Upper lobe of left lung (tissue), 6 donors: ENCODE measurements around the gene CSF1. TPM values are rescaled to one million over a fixed set of nuclear protein-coding genes. Genes with fewer than 3 reads are reported as not detected.

ENCODE experiments used
- ATAC-seq, 2 donors: fragments of 200-7000 bp; cut with Tn5 transposase; one replicate each; pipeline ENCODE4 v1.9.1; 2022; ENCODE audit warnings: mild to moderate bottlenecking in 2 of 2, moderate library complexity in 2 of 2; ENCODE audit not compliant: low FRiP score in 2 of 2
- DNase-seq, 2 donors: peaks; one replicate each; pipeline ENCODE4 v3.0.0-alpha.2; 2019 to 2020
- H3K27ac ChIP-seq, 4 donors: fragments of 200-600 bp; sonication (generic); one replicate each; pipeline ENCODE4 v1.5.1; 2016 to 2019
- H3K27me3 ChIP-seq, 4 donors: fragments of 200-600 bp; sonication (generic); one replicate each; pipeline ENCODE4 v1.5.1; 2017 to 2019
- H3K36me3 ChIP-seq, 4 donors: fragments of 200-600 bp; sonication (generic); one replicate each; pipeline ENCODE4 v1.5.1; 2016 to 2019
- H3K4me1 ChIP-seq, 4 donors: fragments of 200-600 bp; sonication (generic); one replicate each; pipeline ENCODE4 v1.5.1; 2018 to 2019
- H3K4me3 ChIP-seq, 4 donors: fragments of 200-600 bp; sonication (generic); one replicate each; pipeline ENCODE4 v1.5.1; 2017 to 2019; ENCODE audit warnings: mild to moderate bottlenecking in 2 of 4, moderate library complexity in 1 of 4
- H3K9me3 ChIP-seq, 4 donors: fragments of 200-600 bp; sonication (generic); one replicate each; pipeline ENCODE4 v1.5.1; 2018 to 2019
- EP300 ChIP-seq, 4 donors: sonication (generic); formaldehyde crosslinking; IDR thresholded peaks; one replicate each; pipeline ENCODE4 v1.5.1; 2017; ENCODE audit warnings: antibody characterized with exemption in 4 of 4, control low read depth in 2 of 4
- POLR2A ChIP-seq, 4 donors: fragments of 450-650 bp; IDR thresholded peaks; one replicate each; pipeline ENCODE4 v1.5.1; 2016 to 2017; ENCODE audit warnings: antibody characterized with exemption in 4 of 4, mild to moderate bottlenecking in 2 of 4
- POLR2AphosphoS5 ChIP-seq, 2 donors: sonication (generic); formaldehyde crosslinking; IDR thresholded peaks; one replicate each; pipeline ENCODE4 v1.5.1; 2017; ENCODE audit warnings: antibody characterized with exemption in 2 of 2
- WGBS, 2 donors: methylation state at CpG; one replicate each; pipeline ENCODE4 v1.1.5; 2017 to 2018; 5-methylcytosine and 5-hydroxymethylcytosine counted together
- total RNA-seq, 6 donors: library from RNA; depleted of rRNA in 4 of 6; stranded (reverse); fragments of >200 nt in 4 of 6; gene quantifications; one replicate each; pipeline versions ENCODE4 v1.1.0 to v1.2.1, GENCODE V29; 2016 to 2021
- TF ChIP-seq, protein P1 (sequence below), 6 experiments: fragments of 450-650 bp in 4 of 6; fragments of 200-600 bp in 2 of 6; sonication (generic) in 2 of 6; IDR thresholded peaks; one replicate each; pipeline ENCODE4 v1.5.1; 2016 to 2019; ENCODE audit warnings: antibody characterized with exemption in 6 of 6
- donor health status: DM: no; HTN: no; CAD: no; lungs with moderate emphysema.
- donor health status: DM: no; HTN: yes; CAD: no; lungs with severe emphysema.

The CSF1 gene
- total RNA-seq, 6 donors from 2014 or later, result 19.4 to 106 (median 36.5) TPM

GRCh38 chr1:109892561-109893368 is 17.9 kb upstream of the CSF1 start:
- H3K4me1 ChIP-seq, result peaks cover 42 to 50% (median 48%) of the 10 kb centered on the region in 4 donors

GRCh38 chr1:109893532-109894171 is 17.0 kb upstream of the CSF1 start:
- WGBS, 2 donors, result 92 to 97% methylated on average over 7 of the region's 7 CpGs
- H3K4me1 ChIP-seq, result peaks cover 45 to 50% (median 48%) of the 10 kb centered on the region in 4 donors
- H3K36me3 ChIP-seq, result no peaks in the 10 kb centered on the region
- ATAC-seq (no peak), DNase-seq (no peak)
- TF ChIP-seq, protein P1, sequence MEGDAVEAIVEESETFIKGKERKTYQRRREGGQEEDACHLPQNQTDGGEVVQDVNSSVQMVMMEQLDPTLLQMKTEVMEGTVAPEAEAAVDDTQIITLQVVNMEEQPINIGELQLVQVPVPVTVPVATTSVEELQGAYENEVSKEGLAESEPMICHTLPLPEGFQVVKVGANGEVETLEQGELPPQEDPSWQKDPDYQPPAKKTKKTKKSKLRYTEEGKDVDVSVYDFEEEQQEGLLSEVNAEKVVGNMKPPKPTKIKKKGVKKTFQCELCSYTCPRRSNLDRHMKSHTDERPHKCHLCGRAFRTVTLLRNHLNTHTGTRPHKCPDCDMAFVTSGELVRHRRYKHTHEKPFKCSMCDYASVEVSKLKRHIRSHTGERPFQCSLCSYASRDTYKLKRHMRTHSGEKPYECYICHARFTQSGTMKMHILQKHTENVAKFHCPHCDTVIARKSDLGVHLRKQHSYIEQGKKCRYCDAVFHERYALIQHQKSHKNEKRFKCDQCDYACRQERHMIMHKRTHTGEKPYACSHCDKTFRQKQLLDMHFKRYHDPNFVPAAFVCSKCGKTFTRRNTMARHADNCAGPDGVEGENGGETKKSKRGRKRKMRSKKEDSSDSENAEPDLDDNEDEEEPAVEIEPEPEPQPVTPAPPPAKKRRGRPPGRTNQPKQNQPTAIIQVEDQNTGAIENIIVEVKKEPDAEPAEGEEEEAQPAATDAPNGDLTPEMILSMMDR (IDR thresholded peaks at IDR 0.05), result no peak
- TF ChIP-seq POLR2AphosphoS5 (IDR thresholded peaks at IDR 0.05), result no peak
- no peak for TF ChIP-seq POLR2A (IDR thresholded peaks at IDR 0.05)
- TF ChIP-seq EP300 (IDR thresholded peaks at IDR 0.05), result no peak
- H3K27ac ChIP-seq, result peak overlapping the region in 2 of 4 donors; percentile 58 to 66
- no peak overlapping the region for H3K4me3 ChIP-seq
- H3K27me3 ChIP-seq, result no peaks in the 10 kb centered on the region
- no peaks in the 10 kb centered on the region for H3K9me3 ChIP-seq

More at GRCh38 chr1:109892561-109893368, 17.9 kb upstream of the CSF1 start:
- no peak for TF ChIP-seq EP300 (IDR thresholded peaks at IDR 0.05)
- no peak for TF ChIP-seq POLR2A (IDR thresholded peaks at IDR 0.05)
- TF ChIP-seq, protein P1 (IDR thresholded peaks at IDR 0.05), result no peak
- no peak for TF ChIP-seq POLR2AphosphoS5 (IDR thresholded peaks at IDR 0.05)
- ATAC-seq, result peak in 1 of 2 donors; percentile 9
- Histone ChIP-seq H3K36me3 (no peaks in the 10 kb centered on the region), H3K4me3 (no peak overlapping the region), H3K27me3 (no peaks in the 10 kb centered on the region), H3K27ac (peak overlapping the region; percentile 29 to 66 (median 61)), H3K9me3 (no peaks in the 10 kb centered on the region)
- DNase-seq, result no peak
- WGBS, 2 donors, result 49 to 69% methylated on average over 10 of the region's 10 CpGs

GRCh38 chr1:109894823-109895719 is 15.6 kb upstream of the CSF1 start:
- no peaks in the 10 kb centered on the region for H3K36me3 ChIP-seq
- no peak overlapping the region for H3K4me3 ChIP-seq
- H3K9me3 ChIP-seq, result no peaks in the 10 kb centered on the region
- ATAC-seq (no peak), DNase-seq (no peak)
- H3K4me1 ChIP-seq, result peaks cover 47 to 62% (median 55%) of the 10 kb centered on the region in 4 donors
- H3K27ac ChIP-seq, result peak overlapping the region; percentile 40 to 81 (median 72)
- 76% methylated on average over 8 of the region's 8 CpGs for WGBS, 2 donors
- TF ChIP-seq, protein P1 (IDR thresholded peaks at IDR 0.05), result no peak
- TF ChIP-seq POLR2AphosphoS5 (IDR thresholded peaks at IDR 0.05), result no peak
- no peaks in the 10 kb centered on the region for H3K27me3 ChIP-seq

- ATAC-seq, result peak; percentile 66 to 79
These were observed 14.7 kb upstream of the CSF1 start for GRCh38 chr1:109895720-109896504.

More at GRCh38 chr1:109895720-109896504, 14.7 kb upstream of the CSF1 start:
- Histone ChIP-seq H3K4me3 (no peak overlapping the region), H3K4me1 (peaks cover 52 to 62% (median 56%) of the 10 kb centered on the region in 4 donors), H3K27ac (peak overlapping the region; percentile 67 to 81 (median 72)), H3K36me3 (no peaks in the 10 kb centered on the region), H3K27me3 (no peaks in the 10 kb centered on the region), H3K9me3 (no peaks in the 10 kb centered on the region)
- TF ChIP-seq POLR2A (IDR thresholded peaks at IDR 0.05) (no peak), POLR2AphosphoS5 (IDR thresholded peaks at IDR 0.05) (peak; percentile 84 to 93), EP300 (IDR thresholded peaks at IDR 0.05) (peak in 3 of 4 donors; percentile 23 to 93 (median 91))
- peak; percentile 38 to 73 for DNase-seq
- whole genome bisulfite sequencing, 2 donors, result 47 to 53% methylated on average over 9 to 16 of the region's 16 CpGs
